GM18951 (cell line): ENCODE data around the gene PLEKHG5.

Source experiments
- POLR2A ChIP-seq: IDR thresholded peaks from 4 replicates; pipeline ENCODE4 v1.6.1; 2011; ENCODE audit warnings: mild to moderate bottlenecking; ENCODE audit not compliant: insufficient read length, insufficient read depth; ENCODE audit errors: extremely low read depth
- in situ Hi-C: fragments of 300-500 bp; cut with MboI; formaldehyde crosslinking; loops from one replicate; pipeline ENCODE4 v1.12.0; 2022; ENCODE audit warnings: low sequenced_read_pairs, mixed read lengths, inconsistent platforms; ENCODE audit not compliant: unreplicated experiment

The PLEKHG5 gene

DNA sequence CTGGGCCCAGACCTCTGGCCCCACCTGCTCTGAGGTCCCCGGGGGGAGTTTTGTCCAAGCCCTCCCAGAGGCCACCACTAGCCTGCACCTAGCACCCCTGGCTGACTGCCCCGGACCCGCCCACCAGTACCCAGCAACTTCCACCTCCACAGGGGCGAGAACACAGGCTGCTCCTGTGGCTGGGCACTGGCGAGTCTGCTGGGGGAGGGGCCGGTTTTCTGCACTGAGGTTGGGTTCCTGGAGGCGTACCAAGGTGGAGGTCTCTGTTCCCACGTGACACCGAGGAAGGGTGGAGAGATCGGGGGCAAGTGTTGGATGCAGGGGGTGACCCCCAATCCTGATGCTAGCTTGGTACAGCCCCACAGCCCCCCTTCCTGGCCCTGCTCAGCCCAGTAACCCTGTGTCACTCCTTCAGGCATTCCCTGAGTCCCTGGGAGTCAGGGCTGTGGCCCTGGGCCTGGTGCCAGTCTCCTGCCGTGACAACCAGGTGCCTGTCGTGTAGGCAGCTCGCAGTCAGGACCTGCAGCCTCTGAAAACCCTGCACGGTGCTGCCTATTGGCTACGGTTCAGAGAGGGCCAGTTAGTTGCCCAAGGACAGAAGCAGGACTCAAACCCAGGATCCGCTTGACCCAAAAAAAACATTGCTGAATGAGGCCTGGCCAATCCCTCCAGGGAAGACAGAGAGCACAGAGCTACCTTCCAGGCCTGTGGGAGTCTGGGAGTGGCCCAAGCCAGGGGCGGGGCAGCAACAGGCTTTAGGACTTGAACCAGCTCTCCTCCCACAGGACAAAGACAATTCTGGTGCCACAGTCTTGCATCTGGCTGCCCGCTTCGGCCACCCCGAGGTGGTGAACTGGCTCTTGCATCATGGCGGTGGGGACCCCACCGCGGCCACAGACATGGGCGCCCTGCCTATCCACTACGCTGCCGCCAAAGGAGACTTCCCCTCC is 63.8 kb downstream of the PLEKHG5 start:
- TF ChIP-seq POLR2A = no peak
- in situ Hi-C loops = no loop called here

DNA sequence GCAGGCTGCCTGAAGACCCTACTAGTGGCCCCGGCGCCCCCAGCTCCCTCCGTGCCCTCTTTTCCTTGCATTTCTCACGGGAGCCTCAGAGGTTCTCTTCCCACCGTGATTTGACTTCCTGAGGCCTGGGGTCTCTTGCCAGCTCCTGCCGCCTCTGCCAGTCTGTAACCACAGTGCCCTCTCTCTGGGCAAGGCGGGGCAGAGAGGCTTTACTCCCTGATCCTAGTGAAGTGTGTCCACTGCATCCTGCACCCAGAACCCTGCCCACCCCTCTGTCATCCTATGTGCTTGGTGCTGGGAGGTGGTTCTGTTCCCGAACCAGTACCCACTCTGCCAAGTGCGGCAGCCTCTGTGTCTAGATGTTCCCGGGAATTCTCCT is 64.5 kb downstream of the PLEKHG5 start:
- TF ChIP-seq POLR2A = no peak
- in situ Hi-C loops = no loop called here

DNA sequence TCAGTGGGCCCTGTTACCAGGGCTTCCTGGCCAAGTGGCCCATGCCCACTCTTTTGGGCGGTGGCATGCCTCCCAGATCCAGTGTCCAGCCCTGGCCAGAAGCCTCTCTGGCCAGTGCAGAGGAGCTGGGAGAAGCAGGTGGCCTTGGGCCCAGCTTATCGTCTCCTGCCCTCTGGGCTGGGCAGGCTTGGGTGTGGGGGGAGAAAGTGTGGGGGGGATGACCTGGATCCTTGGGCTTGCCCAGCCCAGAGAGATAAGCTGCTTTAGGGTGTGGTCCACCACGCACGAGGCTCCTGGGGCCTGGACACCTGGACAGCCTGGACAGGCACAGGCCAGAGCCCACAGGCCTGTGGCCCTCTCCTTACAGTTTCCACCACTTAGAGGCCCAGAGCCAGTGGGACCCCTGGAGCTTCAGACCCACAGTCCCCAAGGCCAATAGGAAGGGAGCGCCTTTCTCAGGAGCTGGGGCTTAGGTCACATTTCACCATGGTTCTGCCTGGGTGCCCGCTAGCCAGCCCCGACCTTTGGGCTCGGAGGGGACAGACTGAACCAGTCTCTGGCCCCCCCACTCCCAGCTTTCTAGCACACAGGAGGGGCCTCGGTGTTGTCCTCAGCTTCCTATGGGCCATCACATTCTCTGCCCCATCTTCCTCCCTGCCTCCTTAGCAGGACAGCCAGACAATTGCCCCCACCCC is 65.0 kb downstream of the PLEKHG5 start:
- in situ Hi-C loops = no loop called here
- TF ChIP-seq POLR2A = no peak

- no peak for TF ChIP-seq POLR2A
- in situ Hi-C loops = no loop called here
Measured at GRCh38 chr1:6425658-6426057, 65.8 kb downstream of the PLEKHG5 start.

DNA sequence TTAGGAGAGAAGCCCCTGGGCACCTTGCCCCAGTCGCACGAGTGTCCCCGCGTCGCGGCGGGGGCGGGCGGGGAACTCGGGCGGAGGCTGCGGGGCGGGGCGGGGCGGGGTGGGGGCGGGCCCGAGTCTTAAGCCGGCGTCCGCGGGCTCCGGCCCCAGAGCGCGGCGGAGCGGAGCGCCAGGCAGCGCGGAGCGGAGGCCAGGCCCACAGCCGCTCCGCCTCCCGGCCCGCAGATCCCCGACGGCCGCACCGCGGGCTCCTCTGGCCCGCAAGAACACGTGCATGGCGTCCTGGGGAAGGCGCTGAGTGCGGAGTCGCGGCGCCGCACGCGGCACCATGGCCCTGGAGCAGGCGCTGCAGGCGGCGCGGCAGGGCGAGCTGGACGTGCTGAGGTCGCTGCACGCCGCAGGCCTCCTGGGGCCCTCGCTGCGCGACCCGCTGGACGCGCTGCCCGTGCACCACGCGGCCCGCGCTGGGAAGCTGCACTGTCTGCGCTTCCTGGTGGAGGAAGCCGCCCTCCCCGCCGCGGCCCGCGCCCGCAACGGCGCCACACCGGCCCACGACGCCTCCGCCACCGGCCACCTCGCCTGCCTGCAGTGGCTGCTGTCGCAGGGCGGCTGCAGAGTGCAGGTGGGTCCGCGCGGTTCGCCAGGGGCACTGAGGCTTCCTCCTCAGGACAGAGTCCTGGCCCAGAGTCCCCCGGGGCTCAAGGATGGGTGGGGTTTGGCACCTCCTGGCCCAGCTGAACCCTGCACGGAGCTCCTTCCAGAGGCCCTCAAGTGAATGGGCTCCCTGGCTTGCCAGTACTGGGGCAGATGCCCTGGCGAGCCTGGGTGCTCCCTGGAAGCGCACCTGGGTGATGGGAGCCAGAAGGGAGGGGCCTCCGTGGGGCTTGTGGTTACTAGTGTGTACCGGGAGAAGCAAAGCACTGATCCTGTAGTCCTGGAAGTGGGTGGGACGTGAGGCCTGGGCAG is 66.6 kb downstream of the PLEKHG5 start, which contains the start of gene ESPN:
Gene ESPN, plus strand, starts transcription at position 158 of the 975 bp plus-strand sequence. Its CDS starts 180 bp downstream, at position 338.
- in situ Hi-C loops = no loop called here
- no peak for TF ChIP-seq POLR2A

DNA sequence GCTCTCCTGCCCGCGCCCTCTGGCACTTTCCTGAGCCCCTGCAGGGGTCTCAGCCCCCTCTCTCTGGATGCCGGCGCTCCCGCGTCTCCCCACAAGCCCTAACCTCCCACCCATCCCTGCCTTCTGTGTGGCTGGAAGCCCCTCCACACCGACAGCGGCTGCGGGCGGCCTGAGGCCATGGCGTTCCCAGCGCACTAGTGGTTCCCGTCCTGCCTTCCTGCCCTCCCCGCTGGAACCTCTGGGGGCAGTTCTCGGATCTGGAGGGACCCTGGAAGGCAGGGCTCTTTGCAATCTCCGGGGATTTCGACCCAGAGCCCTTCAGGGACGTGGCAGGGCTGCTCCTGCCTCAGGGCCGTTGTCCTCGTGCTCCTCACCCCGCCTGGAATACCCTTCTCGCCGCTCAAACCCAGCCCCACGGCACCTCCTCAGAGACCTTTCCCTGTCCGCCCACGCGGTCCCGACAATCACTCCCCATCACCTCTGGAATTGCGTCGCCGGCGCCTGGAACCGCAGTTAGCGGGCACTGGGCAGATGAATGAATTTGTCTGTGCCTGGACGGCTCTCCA is 67.4 kb downstream of the PLEKHG5 start:
- TF ChIP-seq POLR2A = no peak
- in situ Hi-C loops = no loop called here

DNA sequence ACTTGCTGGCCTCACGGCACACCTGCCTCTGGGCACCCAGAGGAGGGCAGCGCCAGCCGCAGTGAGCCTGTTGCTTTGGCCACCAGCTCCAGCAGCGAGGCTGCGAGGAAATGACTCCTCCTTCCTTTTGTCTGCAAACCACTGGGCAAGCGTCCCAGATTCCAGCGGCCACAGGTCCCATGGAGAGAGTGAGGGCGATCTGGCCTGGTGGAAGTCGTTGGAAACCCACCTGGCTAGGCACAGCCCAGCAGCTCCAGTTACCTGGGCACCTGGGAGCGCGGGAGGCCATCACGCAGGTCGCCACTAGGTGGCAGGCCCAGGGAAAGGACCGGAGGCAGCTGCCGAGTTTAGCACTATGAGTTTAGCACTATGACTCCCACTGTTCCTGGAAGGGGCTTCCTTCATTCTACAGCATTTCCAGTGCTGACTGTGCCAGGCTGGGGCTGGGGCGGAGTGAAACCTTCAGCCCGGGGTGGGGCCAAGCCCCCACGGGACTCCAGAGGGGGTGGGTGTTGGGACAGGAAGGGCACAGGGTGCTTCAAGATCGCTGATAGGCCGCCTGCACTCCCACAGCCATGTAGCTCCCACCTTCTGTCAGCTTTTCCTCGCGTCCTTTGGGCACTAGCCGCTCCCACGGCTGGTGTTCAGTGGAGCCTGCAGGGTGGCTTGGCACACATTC is 68.0 kb downstream of the PLEKHG5 start:
- in situ Hi-C loops = no loop called here
- no peak for TF ChIP-seq POLR2A

- in situ Hi-C loops = no loop called here
- TF ChIP-seq POLR2A = no peak
Measured at GRCh38 chr1:6421266-6421665, 70.2 kb downstream of the PLEKHG5 start.

DNA sequence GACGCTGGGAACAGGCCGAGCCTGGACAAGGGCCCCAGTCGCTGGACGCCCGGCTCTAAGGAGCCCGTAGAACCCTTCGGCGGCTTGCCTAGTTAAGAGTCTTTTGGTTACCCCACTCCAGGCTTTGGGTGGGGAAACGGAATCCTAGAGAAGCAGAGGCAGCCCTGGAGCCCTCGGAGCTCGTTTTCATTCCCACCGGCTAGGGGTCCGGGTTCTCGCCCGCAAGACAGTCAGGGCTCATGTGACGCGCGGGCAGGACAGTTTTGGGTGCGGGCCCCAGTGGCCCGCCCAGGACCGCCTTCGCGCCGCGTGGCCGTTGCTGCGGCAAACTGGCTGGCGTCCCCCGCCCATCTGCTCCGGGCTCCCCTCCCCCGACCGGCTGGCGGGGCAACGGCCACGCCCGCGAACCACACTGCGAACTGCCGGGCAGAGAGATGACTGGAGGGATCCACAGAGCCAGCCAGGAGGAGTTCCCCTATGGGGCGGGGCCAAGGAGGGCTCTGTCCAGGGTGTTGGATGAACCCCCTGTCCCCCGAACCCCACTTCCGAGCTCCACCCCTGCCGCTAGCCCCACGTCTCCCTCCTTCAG is 70.9 kb downstream of the PLEKHG5 start:
- in situ Hi-C loops = no loop called here
- TF ChIP-seq POLR2A = no peak

- TF ChIP-seq POLR2A = no peak
- in situ Hi-C loops = no loop called here
Measured at GRCh38 chr1:6419804-6420453, 71.5 kb downstream of the PLEKHG5 start, which contains the start of gene HES2. TSS of gene HES2 (minus strand) at chr1:6419919. CDS start at chr1:6419820, 99 bp downstream.

- in situ Hi-C loops = no loop called here
- TF ChIP-seq POLR2A = no peak
Measured at GRCh38 chr1:6419397-6419803, 72.1 kb downstream of the PLEKHG5 start.
